SK-N-SH treated with all-trans-retinoic acid at 6 μM for 48 hours (cell line): Measurements from ENCODE around the gene MXD4.

Experiments
- ATAC-seq: fragments of 200-7000 bp; cut with Tn5 transposase; 3 replicates; pipeline ENCODE4 v1.9.1; 2020; ENCODE audit warnings: mild to moderate bottlenecking, moderate library complexity
- BACH2 ChIP-seq: fragments of 250-450 bp; sonication (Bioruptor Pico); IDR thresholded peaks from 2 replicates; pipeline ENCODE4 v1.9.0; 2021; ENCODE audit warnings: mild to moderate bottlenecking, borderline replicate concordance
- CSDC2 ChIP-seq: fragments of 250-450 bp; sonication (Bioruptor Pico); IDR thresholded peaks from 2 replicates; pipeline ENCODE4 v1.5.0; 2020; ENCODE audit warnings: mild to moderate bottlenecking, moderate library complexity
- ESRRG ChIP-seq: fragments of 250-450 bp; sonication (Bioruptor Pico); IDR thresholded peaks from 2 replicates; pipeline ENCODE4 v1.6.1; 2021; ENCODE audit warnings: mild to moderate bottlenecking
- ISL1 ChIP-seq: fragments of 250-450 bp; sonication (Bioruptor Pico); IDR thresholded peaks from 2 replicates; pipeline ENCODE4 v2.1.2; 2022; ENCODE audit warnings: mild to moderate bottlenecking, moderate library complexity
- OSR1 ChIP-seq: fragments of 250-450 bp; sonication (Bioruptor Pico); IDR thresholded peaks from 2 replicates; pipeline ENCODE4 v1.8.0; 2022; ENCODE audit warnings: moderate library complexity, mild to moderate bottlenecking, inconsistent platforms
- PATZ1 ChIP-seq: fragments of 250-450 bp; sonication (Bioruptor Pico); IDR thresholded peaks from 2 replicates; pipeline ENCODE4 v1.8.0; 2020; ENCODE audit warnings: mild to moderate bottlenecking, moderate library complexity, borderline replicate concordance
- PPARA ChIP-seq: fragments of 250-450 bp; sonication (Bioruptor Pico); IDR thresholded peaks from 2 replicates; pipeline ENCODE4 v1.5.0; 2020; ENCODE audit warnings: mild to moderate bottlenecking, borderline replicate concordance
- RARB ChIP-seq: fragments of 250-450 bp; sonication (Bioruptor Pico); IDR thresholded peaks from 2 replicates; pipeline ENCODE4 v1.8.0; 2021; ENCODE audit warnings: mild to moderate bottlenecking, moderate library complexity
- SNAI2 ChIP-seq: fragments of 250-450 bp; sonication (Bioruptor Pico); IDR thresholded peaks from 2 replicates; pipeline ENCODE4 v1.5.0; 2020; ENCODE audit warnings: mild to moderate bottlenecking, moderate library complexity
- TOX ChIP-seq: fragments of 250-450 bp; sonication (Bioruptor Pico); IDR thresholded peaks from 2 replicates; pipeline ENCODE4 v1.8.0; 2021; ENCODE audit warnings: mild to moderate bottlenecking, moderate library complexity, borderline replicate concordance
- ZC3H10 ChIP-seq: fragments of 250-450 bp; sonication (Bioruptor Pico); IDR thresholded peaks from 2 replicates; pipeline ENCODE4 v1.5.1; 2021; ENCODE audit warnings: mild to moderate bottlenecking, moderate library complexity
- ZFP30 ChIP-seq: fragments of 450-650 bp; formaldehyde crosslinking; IDR thresholded peaks from 2 replicates; pipeline ENCODE4 v1.5.0; 2022; ENCODE audit warnings: mild to moderate bottlenecking, moderate library complexity
- ZNF565 ChIP-seq: fragments of 450-650 bp; formaldehyde crosslinking; conservative IDR thresholded peaks from 2 replicates; pipeline ENCODE4 v1.5.0; 2020; ENCODE audit warnings: low read depth, mild to moderate bottlenecking, moderate library complexity
- ZNF70 ChIP-seq: fragments of 450-650 bp; formaldehyde crosslinking; IDR thresholded peaks from 2 replicates; pipeline ENCODE4 v1.5.0; 2020; ENCODE audit warnings: mild to moderate bottlenecking, moderate library complexity
- ZNF8 ChIP-seq: fragments of 450-650 bp; formaldehyde crosslinking; IDR thresholded peaks from 2 replicates; pipeline ENCODE4 v1.5.0; 2020; ENCODE audit warnings: mild to moderate bottlenecking, moderate library complexity
- TF ChIP-seq, protein P1 (sequence below): fragments of 250-450 bp; sonication (Bioruptor Pico); IDR thresholded peaks from 2 replicates; pipeline ENCODE4 v1.5.1; 2020; ENCODE audit warnings: low read depth, mild to moderate bottlenecking, moderate library complexity
- TF ChIP-seq, protein P2 (sequence below): fragments of 250-450 bp; sonication (Bioruptor Pico); IDR thresholded peaks from 2 replicates; pipeline ENCODE4 v1.5.1; 2021; ENCODE audit warnings: mild to moderate bottlenecking, moderate library complexity

MXD4 gene

GRCh38 chr4:2298532-2298991 lies 36.7 kb upstream of the MXD4 start:
- ATAC-seq: no peak
- TF ChIP-seq ESRRG (CRISPR knock-in tag): no peak
- TF ChIP-seq, protein P1, sequence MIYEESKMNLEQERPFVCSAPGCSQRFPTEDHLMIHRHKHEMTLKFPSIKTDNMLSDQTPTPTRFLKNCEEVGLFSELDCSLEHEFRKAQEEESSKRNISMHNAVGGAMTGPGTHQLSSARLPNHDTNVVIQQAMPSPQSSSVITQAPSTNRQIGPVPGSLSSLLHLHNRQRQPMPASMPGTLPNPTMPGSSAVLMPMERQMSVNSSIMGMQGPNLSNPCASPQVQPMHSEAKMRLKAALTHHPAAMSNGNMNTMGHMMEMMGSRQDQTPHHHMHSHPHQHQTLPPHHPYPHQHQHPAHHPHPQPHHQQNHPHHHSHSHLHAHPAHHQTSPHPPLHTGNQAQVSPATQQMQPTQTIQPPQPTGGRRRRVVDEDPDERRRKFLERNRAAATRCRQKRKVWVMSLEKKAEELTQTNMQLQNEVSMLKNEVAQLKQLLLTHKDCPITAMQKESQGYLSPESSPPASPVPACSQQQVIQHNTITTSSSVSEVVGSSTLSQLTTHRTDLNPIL: no peak
- no peak for TF ChIP-seq OSR1 (CRISPR knock-in tag)
- TF ChIP-seq, protein P2, sequence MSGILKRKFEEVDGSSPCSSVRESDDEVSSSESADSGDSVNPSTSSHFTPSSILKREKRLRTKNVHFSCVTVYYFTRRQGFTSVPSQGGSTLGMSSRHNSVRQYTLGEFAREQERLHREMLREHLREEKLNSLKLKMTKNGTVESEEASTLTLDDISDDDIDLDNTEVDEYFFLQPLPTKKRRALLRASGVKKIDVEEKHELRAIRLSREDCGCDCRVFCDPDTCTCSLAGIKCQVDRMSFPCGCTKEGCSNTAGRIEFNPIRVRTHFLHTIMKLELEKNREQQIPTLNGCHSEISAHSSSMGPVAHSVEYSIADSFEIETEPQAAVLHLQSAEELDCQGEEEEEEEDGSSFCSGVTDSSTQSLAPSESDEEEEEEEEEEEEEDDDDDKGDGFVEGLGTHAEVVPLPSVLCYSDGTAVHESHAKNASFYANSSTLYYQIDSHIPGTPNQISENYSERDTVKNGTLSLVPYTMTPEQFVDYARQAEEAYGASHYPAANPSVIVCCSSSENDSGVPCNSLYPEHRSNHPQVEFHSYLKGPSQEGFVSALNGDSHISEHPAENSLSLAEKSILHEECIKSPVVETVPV (CRISPR knock-in tag): no peak
- TF ChIP-seq ZNF565 (CRISPR knock-in tag): no peak
- no peak for TF ChIP-seq SNAI2 (CRISPR knock-in tag)
- TF ChIP-seq PPARA: no peak
- TF ChIP-seq CSDC2: no peak
- TF ChIP-seq, all 23 proteins: peak for 0

DNA sequence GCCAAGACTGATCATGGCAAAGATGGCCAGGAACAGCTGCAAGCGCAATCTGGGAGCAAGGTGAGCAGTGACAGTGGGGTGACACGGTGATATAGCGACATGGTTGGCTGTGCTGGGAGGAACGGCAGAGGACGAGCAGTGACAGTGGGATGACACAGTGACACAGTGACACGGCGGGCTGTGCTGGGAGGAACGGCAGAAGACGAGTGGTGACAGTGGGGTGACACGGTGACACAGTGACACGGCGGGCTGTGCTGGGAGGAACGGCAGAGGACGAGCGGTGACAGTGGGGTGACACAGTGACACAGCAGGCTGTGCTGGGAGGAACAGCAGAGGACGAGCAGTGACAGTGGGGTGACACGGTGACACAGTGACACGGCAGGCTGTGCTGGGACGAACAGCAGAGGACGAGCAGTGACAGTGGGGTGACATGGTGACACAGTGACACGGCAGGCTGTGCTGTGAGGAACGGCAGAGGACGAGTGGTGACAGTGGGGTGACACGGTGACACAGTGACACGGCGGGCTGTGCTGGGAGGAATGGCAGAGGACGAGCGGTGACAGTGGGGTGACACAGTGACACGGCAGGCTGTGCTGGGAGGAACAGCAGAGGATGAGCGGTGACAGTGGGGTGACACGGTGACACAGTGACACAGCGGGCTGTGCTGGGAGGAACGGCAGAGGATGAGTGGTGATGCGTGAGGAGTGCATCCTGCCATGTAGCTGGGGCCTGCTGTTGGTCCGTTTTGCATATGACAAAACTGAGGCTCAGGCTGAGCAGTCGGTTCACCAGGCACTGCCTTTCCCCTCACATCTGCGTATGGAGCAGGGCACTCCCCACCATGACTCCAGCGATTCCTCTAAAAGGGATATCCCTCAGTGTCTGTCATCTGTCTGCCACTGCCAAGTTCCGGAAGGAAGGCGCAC lies 36.0 kb upstream of the MXD4 start:
- TF ChIP-seq PATZ1 (CRISPR knock-in tag): no peak
- TF ChIP-seq ZNF565 (CRISPR knock-in tag): no peak
- no peak for TF ChIP-seq BACH2 (CRISPR knock-in tag)

DNA sequence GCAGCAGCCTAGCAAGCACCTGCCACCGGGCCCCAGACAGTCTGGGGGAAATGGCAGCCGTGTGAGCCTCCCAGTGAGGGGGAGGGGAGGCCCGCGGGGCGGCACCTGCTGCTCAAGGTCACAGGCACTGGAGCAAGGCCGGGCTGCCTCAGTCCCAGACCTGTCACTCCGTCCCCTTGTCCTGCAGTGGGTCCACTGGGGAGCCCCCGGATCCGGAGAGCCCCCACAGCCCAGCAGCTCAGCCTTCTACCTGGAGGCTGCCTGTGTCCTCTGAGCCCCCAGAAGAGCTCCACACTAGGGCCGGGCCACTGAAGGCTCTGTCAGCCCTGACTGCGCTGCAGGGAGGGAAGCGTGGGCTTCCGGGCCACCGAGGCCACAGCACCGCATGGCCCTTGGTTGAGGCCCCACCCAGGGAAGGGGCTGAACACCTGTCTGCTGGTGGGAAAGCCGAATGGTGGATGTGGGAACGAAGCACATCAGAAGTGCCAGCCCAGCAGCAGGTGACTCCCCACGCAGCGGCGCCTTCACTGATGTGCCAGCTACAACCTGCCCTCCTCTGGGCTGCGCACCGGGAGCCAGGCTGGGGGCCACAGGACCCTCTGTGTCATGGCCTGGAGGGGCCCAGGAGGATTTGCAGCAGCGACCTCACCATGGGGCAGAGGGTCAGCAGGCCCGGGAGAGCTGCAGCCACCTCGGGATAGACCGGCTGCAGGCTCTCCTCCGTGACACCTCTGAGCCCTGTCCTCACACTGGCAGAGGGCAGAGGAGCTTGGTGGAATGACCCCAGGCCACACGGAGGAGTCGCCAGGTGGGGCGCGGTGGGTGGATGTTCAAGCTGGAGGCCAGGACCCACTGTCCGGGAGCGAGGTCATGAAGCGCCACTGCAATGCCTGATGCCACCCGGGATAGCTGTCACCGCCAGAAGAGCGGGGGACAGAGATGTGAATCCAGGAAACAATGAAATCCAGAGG lies 35.0 kb upstream of the MXD4 start:
- TF ChIP-seq TOX (CRISPR knock-in tag) (no peak), CSDC2 (no peak), ZC3H10 (CRISPR knock-in tag) (no peak), ZNF70 (CRISPR knock-in tag) (no peak), ZFP30 (no peak), RARB (CRISPR knock-in tag) (no peak), ESRRG (CRISPR knock-in tag) (no peak), ISL1 (CRISPR knock-in tag) (no peak), PATZ1 (CRISPR knock-in tag) (no peak)
- TF ChIP-seq, protein P2 (CRISPR knock-in tag): no peak
- ATAC-seq: no peak

More for the DNA sequence above, 36.0 kb upstream of the MXD4 start:
- no peak for ATAC-seq

GRCh38 chr4:2295900-2296442 lies 34.1 kb upstream of the MXD4 start:
- no peak for ATAC-seq
- TF ChIP-seq, protein P2 (CRISPR knock-in tag): no peak
- no peak for TF ChIP-seq ZNF8 (CRISPR knock-in tag)
- TF ChIP-seq ZNF70 (CRISPR knock-in tag): no peak
- TF ChIP-seq PATZ1 (CRISPR knock-in tag): no peak
- TF ChIP-seq PPARA: no peak
- TF ChIP-seq TOX (CRISPR knock-in tag): no peak
